HG03354 (cell line): Measurements from ENCODE around the gene CDC5L.
A peak's percentile ranks its signal among the peaks of the same experiment; 100 is the strongest.
"Not testable (repeated sequence)": the region's sequence is repeated elsewhere in the genome, so short reads cannot be mapped to it uniquely, and the experiment has no call there.

Experiments
- ATAC-seq: cut with Tn5 transposase; IDR thresholded peaks from one replicate; pipeline ENCODE4 v1.9.1; 2021; ENCODE audit warnings: mild to moderate bottlenecking; ENCODE audit not compliant: unreplicated experiment, poor library complexity, severe bottlenecking

CDC5L gene

GRCh38 chr6:44387346-44388134 lies at the start of gene CDC5L:
Gene CDC5L, plus strand, starts transcription at chr6:44387706. Its CDS starts 118 bp downstream, at chr6:44387824.
- ATAC-seq = peak; percentile 93

- peak; percentile 77 for ATAC-seq
Measured at GRCh38 chr6:44338228-44339122, 49.0 kb upstream of the CDC5L start.

- no peak for ATAC-seq
Measured at GRCh38 chr6:44339301-44339700, 48.2 kb upstream of the CDC5L start.

DNA sequence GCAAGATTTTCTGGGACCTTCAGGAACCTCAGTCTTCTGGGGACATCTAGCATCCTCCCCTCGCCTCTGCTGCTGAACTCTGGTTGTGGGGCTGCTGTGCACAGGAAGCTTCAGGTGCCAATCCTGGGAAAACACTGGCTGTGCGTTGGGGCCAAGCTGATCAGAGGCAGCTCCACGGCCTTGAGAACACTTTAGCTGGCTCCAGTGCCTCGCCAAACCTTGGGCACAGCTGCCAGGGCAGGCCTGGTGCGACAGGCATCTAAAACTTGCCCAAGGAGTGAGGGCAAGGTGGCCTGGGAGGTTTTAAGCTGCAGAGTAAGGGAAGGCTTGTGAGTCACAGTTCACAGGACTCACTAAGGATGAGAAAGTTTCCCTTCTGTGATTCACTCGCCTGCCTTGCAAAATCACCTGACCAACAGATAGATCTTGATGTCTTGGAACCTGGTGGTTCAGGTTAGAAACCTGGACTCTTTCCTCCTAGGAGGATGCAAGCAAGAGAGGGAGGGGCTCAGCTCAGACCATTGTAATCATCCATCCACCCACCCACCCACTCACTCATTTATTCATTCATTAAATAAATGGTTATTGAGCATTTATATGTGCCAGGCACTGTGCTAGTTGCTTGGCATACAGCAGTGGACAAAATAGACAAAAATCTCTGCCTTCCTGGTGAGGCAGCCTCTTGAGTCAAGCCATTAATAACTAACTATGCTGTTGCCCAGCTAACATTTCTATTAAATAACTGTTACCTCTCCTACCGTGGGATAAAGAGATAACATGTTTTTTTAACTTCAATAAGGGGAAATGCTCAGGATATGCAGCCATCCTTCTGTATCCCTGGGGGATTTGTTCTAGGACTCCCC lies 47.5 kb upstream of the CDC5L start:
- no peak for ATAC-seq

DNA sequence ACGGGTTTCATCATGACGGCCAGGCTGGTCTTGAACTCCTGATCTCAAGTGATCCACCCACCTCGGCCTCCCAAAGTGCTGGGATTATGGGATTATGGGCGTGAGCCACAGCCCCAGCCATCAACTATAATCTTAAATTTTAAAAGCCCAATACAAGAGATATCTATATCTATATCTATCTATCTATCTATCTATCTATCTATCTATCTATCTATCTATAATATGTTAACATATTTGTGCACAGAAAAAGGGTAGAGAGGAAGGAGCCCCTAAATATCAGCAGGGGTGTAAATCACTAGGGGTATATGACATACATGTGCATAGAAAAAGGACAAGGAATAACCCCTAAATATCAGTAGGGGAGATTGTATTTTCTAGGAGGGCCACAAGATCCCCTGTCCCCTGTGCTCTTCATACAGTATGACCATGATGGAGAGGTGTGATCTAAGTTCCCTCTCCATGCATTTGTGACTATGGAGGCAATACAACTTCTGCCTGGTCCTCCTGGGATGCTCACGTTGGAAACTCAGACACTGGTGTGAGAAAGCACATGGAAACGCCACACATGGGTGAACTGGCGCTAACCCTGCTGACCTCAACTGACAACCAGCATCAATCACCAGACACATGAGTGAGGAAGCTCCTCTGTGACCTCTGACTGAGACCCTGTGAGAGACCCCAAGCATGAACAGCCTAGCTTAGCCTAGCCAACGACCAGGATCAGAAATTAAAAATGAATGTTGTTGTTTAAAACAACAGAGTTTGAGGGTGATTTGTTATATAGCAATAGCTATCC lies 46.2 kb upstream of the CDC5L start:
- no peak for ATAC-seq

GRCh38 chr6:44342052-44342451 lies 45.5 kb upstream of the CDC5L start:
- no peak for ATAC-seq

- no peak for ATAC-seq
Measured at GRCh38 chr6:44342489-44342888, 45.0 kb upstream of the CDC5L start, which contains the start of gene SPATS1. Gene SPATS1, plus strand, starts transcription at chr6:44342650. Its CDS starts 446 bp downstream, at chr6:44343096.

GRCh38 chr6:44346818-44347217 lies 40.7 kb upstream of the CDC5L start:
- not testable (repeated sequence) for ATAC-seq

GRCh38 chr6:44349904-44350649 lies 37.4 kb upstream of the CDC5L start:
- no peak for ATAC-seq

- ATAC-seq = not testable (repeated sequence)
Measured at GRCh38 chr6:44350650-44350994, 36.9 kb upstream of the CDC5L start.

GRCh38 chr6:44352259-44352658 lies 35.2 kb upstream of the CDC5L start:
- no peak for ATAC-seq

DNA sequence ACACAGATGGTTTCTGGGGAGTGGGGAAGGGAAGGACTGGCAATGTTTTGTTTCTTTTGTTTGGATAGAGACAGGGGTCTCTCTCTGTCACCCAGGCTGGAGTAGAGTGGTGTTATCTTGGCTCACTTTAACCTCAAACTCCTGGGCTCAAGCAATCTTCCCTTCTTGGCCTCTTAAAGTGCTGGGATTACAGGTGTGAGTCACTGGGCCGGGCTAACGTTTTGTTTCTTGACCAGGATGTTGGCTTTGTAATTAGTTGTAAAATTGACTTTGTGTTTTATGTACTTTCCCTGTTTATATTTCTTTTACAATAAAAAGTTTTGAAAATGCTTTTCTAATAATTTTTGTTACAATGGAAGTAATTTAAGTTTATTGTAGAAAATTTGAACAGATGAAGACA lies 34.2 kb upstream of the CDC5L start:
- ATAC-seq = no peak

DNA sequence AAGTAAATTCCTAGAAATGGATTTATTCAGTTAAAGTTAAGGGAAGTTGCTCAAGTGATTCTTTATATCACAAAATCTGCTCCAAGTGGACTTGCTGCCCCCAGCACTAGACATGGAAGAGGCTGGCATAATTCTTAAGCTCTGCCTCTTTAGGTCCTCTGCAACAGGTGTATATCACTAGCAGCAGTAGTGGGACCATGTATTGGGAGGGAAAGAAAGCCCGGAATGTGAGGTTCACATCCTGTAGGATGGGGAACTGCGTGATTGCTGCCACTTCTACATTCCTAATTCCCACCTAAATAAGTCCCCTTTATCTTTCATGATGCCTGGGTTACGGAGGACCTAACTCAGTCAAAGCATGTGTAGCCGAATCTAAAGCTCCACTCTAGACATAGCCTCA lies 31.9 kb upstream of the CDC5L start:
- no peak for ATAC-seq

GRCh38 chr6:44356487-44356886 lies 31.0 kb upstream of the CDC5L start:
- ATAC-seq = no peak

DNA sequence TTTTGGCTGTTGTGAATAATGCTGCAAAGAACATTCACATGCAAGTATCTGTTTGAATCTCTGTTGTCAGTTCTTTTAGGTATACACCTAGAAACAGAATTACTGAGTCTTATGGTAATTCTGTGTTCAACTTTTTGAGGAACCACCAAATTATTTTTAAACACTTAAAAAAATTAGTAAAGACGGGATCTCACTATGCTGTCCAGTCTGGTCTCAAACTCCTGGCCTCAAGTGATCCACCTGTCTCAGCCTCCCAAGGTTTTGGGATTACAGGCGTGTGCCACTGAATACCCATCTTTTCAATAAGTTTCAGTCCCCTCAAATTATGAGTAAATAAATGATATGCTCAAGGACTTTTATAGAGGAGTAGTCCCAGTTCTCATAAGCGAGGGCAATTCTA lies 27.5 kb upstream of the CDC5L start:
- no peak for ATAC-seq

GRCh38 chr6:44361947-44362346 lies 25.6 kb upstream of the CDC5L start:
- ATAC-seq = no peak

DNA sequence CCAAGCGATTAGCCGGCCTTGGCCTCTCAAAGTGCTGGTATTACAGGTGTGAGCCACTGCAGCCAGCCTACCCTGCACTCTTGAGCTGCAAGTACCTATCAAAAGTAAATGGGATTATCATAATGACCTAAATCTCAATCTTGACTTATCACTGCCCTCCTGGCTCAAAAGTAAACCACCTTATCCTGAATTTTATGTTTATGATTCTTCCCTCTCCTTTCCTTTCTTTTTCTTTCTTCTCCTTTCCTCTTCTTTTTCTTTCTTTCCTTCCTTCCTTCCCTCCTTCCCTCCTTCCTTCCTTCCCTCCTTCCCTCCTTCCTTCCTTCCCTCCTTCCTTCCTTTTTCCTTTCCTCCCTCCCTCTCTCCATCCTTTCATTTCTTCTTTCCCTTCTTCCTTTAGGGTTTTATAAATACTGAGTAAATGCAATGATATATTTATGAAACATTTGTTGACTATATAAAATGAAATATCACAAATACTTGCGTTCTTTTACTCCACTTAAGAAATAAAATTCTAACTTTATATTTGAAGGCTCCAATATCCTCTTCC lies 24.1 kb upstream of the CDC5L start:
- ATAC-seq = no peak

DNA sequence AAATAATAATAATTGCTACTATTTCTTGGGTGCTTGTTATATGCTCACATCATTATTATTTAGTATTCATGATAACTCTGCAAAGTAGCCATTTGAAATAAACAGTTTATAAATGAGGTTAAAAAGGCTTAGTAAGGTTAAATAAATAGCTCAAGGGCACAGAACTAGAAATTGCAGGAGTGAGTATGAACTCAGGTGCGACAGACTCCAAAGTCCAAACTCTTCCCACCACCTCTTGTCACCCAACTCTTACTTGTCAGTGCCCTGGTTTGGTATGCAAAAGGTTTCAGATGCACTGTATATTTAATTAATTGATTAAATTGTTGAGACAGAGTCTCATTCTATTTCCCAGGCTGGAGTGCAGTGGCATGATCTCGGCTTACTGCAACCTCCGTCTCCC lies 20.7 kb upstream of the CDC5L start:
- no peak for ATAC-seq
